H1 (cell line): ENCODE measurements around the gene CUL1. TPM values are rescaled to one million over a fixed set of nuclear protein-coding genes. Genes with fewer than 3 reads are reported as not detected.

ENCODE experiments used
- CTCF ChIA-PET: fragments of 300-600 bp; sonication (Branson Sonifier 250); formaldehyde crosslinking; loops from one replicate; lab custom pipeline; 2021; ENCODE audit not compliant: partially characterized antibody; lab: Charles Lee
- POLR2A ChIA-PET: fragments of 300-600 bp; sonication (Branson Sonifier 250); formaldehyde crosslinking; loops from one replicate; lab custom pipeline; 2021; ENCODE audit warnings: inconsistent platforms; ENCODE audit not compliant: partially characterized antibody; lab: Charles Lee
- DNase-seq, 2 experiments: peaks; one replicate each; pipeline versions ENCODE4 v3.0.0 to v3.0.0-alpha.2; 2010 to 2022; ENCODE audit warnings: low spot score in 2 of 2, low read depth in 1 of 2, mixed read lengths in 1 of 2
- FAIRE-seq: peaks from 2 replicates; lab custom pipeline; 2011; peaks lifted over from hg19 to GRCh38; lab: Jason Lieb, UNC
- H2AFZ ChIP-seq: 2 replicates; pipeline ENCODE4 v1.8.1; 2012; ENCODE audit warnings: low read length, inconsistent platforms
- H2AK5ac ChIP-seq: 2 replicates; pipeline ENCODE4 v1.6.1; 2013; ENCODE audit warnings: low read depth, low read length
- H2BK120ac ChIP-seq: replicated peaks from 2 replicates; pipeline ENCODE3; 2013; ENCODE audit warnings: low read depth, low read length, inconsistent platforms
- H2BK12ac ChIP-seq: 2 replicates; pipeline ENCODE4 v1.6.1; 2013; ENCODE audit warnings: low read depth, low read length
- H2BK15ac ChIP-seq: 2 replicates; pipeline ENCODE4 v1.6.1; 2013; ENCODE audit warnings: low read length
- H2BK20ac ChIP-seq: 2 replicates; pipeline ENCODE4 v1.6.1; 2013; ENCODE audit warnings: low read length
- H2BK5ac ChIP-seq: 2 replicates; pipeline ENCODE4 v1.6.1; 2013; ENCODE audit warnings: low read depth, low read length
- H3K14ac ChIP-seq: 2 replicates; pipeline ENCODE4 v1.6.1; 2013; ENCODE audit warnings: inconsistent platforms; ENCODE audit not compliant: insufficient read length
- H3K18ac ChIP-seq: 2 replicates; pipeline ENCODE4 v1.6.1; 2013; ENCODE audit warnings: low read length; ENCODE audit errors: extremely low read depth
- H3K23ac ChIP-seq: 2 replicates; pipeline ENCODE4 v1.6.1; 2013; ENCODE audit warnings: inconsistent platforms; ENCODE audit not compliant: insufficient read length
- H3K23me2 ChIP-seq: 2 replicates; pipeline ENCODE4 v1.6.1; 2013; ENCODE audit warnings: low read depth, low read length
- H3K27ac ChIP-seq: 2 replicates; pipeline ENCODE4 v1.6.1; 2011; ENCODE audit warnings: low read depth, low read length, inconsistent platforms
- H3K27me3 ChIP-seq, 4 experiments: replicated peaks in 1 of 4; 1 replicate in 1 of 4; 2 replicates in 3 of 4; pipeline versions ENCODE4 v1.6.1 to v1.8.1; 2011 to 2013; ENCODE audit warnings: low read length in 3 of 4, mild to moderate bottlenecking in 3 of 4, inconsistent platforms in 2 of 4, mixed read lengths in 2 of 4, moderate library complexity in 1 of 4; ENCODE audit not compliant: control insufficient read depth in 3 of 4, insufficient read depth in 3 of 4; ENCODE audit errors: extremely low read depth in 1 of 4
- H3K36me3 ChIP-seq, 4 experiments: 2 replicates each; pipeline versions ENCODE4 v1.6.1 to v1.8.1; 2011 to 2013; ENCODE audit warnings: mild to moderate bottlenecking in 4 of 4, low read length in 3 of 4, moderate library complexity in 2 of 4, control low read depth in 1 of 4, inconsistent platforms in 1 of 4; ENCODE audit not compliant: insufficient read depth in 4 of 4, control insufficient read depth in 2 of 4
- H3K4ac ChIP-seq: replicated peaks from 2 replicates; pipeline ENCODE3; 2013; ENCODE audit warnings: low read length, low read depth, mixed read lengths, inconsistent platforms; ENCODE audit not compliant: insufficient read length
- H3K4me1 ChIP-seq, 4 experiments: replicated peaks in 1 of 4; 1 replicate in 1 of 4; 2 replicates in 3 of 4; pipeline versions ENCODE4 v1.6.1 to v1.8.1; 2011 to 2013; ENCODE audit warnings: low read length in 3 of 4, inconsistent platforms in 2 of 4, mixed read lengths in 1 of 4; ENCODE audit not compliant: insufficient read depth in 4 of 4, control insufficient read depth in 3 of 4
- H3K4me2 ChIP-seq, 2 experiments: 2 replicates each; pipeline versions ENCODE4 v1.6.1 to v1.8.1; 2011 to 2013; ENCODE audit warnings: low read depth in 2 of 2, low read length in 2 of 2, control low read depth in 1 of 2, inconsistent platforms in 1 of 2, mild to moderate bottlenecking in 1 of 2; ENCODE audit not compliant: insufficient read depth in 1 of 2
- H3K4me3 ChIP-seq, 4 experiments: fragments of 200-600, 300-600 bp in 1 of 4; sonication (generic), shearing (Covaris generic), sonication (Bioruptor Twin) in 1 of 4; 2 replicates each; pipeline versions ENCODE4 v1.5.1 to v1.8.1; 2011 to 2016; ENCODE audit warnings: low read length in 4 of 4, low read depth in 3 of 4, control low read depth in 2 of 4, inconsistent platforms in 2 of 4, mild to moderate bottlenecking in 2 of 4, mixed read lengths in 1 of 4, moderate library complexity in 1 of 4; ENCODE audit not compliant: insufficient read depth in 2 of 4; ENCODE audit errors: extremely low read depth in 1 of 4
- H3K56ac ChIP-seq: replicated peaks from 2 replicates; pipeline ENCODE3; 2013; ENCODE audit warnings: low read depth, mild to moderate bottlenecking, mixed read lengths, low read length, inconsistent platforms; ENCODE audit not compliant: insufficient read length
- H3K79me1 ChIP-seq: 2 replicates; pipeline ENCODE4 v1.6.1; 2013; ENCODE audit warnings: low read depth, low read length, control low read depth
- H3K79me2 ChIP-seq, 2 experiments: 2 replicates each; pipeline versions ENCODE4 v1.6.1 to v1.8.1; 2012 to 2013; ENCODE audit warnings: low read length in 2 of 2, mild to moderate bottlenecking in 2 of 2, inconsistent platforms in 1 of 2; ENCODE audit not compliant: insufficient read depth in 2 of 2, control insufficient read depth in 1 of 2
- H3K9ac ChIP-seq, 4 experiments: replicated peaks in 1 of 4; 1 replicate in 1 of 4; 2 replicates in 3 of 4; pipeline versions ENCODE4 v1.6.1 to v1.8.1; 2011 to 2013; ENCODE audit warnings: low read depth in 3 of 4, low read length in 3 of 4, control low read depth in 2 of 4, mild to moderate bottlenecking in 2 of 4, moderate library complexity in 2 of 4, inconsistent platforms in 1 of 4; ENCODE audit errors: extremely low read depth in 1 of 4
- H3K9me3 ChIP-seq, 2 experiments: 2 replicates each; pipeline versions ENCODE4 v1.6.1 to v1.8.1; 2012 to 2013; ENCODE audit warnings: mild to moderate bottlenecking in 2 of 2, moderate library complexity in 2 of 2, control low read depth in 1 of 2, inconsistent platforms in 1 of 2, low read depth in 1 of 2, low read length in 1 of 2, mixed read lengths in 1 of 2; ENCODE audit not compliant: insufficient read depth in 2 of 2
- H4K20me1 ChIP-seq, 2 experiments: replicated peaks in 1 of 2; 2 replicates each; pipeline versions ENCODE3 to v1.8.1; 2011 to 2013; ENCODE audit warnings: inconsistent platforms in 2 of 2, low read length in 2 of 2, mild to moderate bottlenecking in 1 of 2; ENCODE audit not compliant: insufficient read depth in 2 of 2, control insufficient read depth in 1 of 2
- H4K5ac ChIP-seq: 2 replicates; pipeline ENCODE4 v1.6.1; 2013; ENCODE audit warnings: low read length, low read depth, mixed read lengths, inconsistent platforms; ENCODE audit not compliant: insufficient read length
- H4K8ac ChIP-seq: 2 replicates; pipeline ENCODE4 v1.8.0; 2013; ENCODE audit warnings: mild to moderate bottlenecking, moderate library complexity, low read length, inconsistent platforms; ENCODE audit not compliant: insufficient read depth; ENCODE audit errors: extremely low read depth
- H4K91ac ChIP-seq: replicated peaks from 2 replicates; pipeline ENCODE3; 2013; ENCODE audit warnings: low read length, mixed read lengths, inconsistent platforms; ENCODE audit not compliant: insufficient read length
- BCL11A ChIP-seq, 2 experiments: IDR thresholded peaks; one replicate each; pipeline ENCODE4 v1.6.1; 2011; ENCODE audit warnings: low read depth in 2 of 2, low read length in 2 of 2, mild to moderate bottlenecking in 2 of 2
- CHD2 ChIP-seq: IDR thresholded peaks from 2 replicates; pipeline ENCODE4 v1.6.1; 2012; ENCODE audit warnings: low read length, improper control_type of control experiment
- FOSL1 ChIP-seq: IDR thresholded peaks from 2 replicates; pipeline ENCODE4 v1.6.1; 2011; ENCODE audit warnings: mild to moderate bottlenecking, low read depth, low read length, moderate library complexity; ENCODE audit not compliant: insufficient read depth
- KDM1A ChIP-seq: fragments of 200-600, 300-600 bp; sonication (generic); IDR thresholded peaks from 2 replicates; pipeline ENCODE4 v1.7.1; 2016; ENCODE audit warnings: mild to moderate bottlenecking, low read length, borderline replicate concordance
- POLR2AphosphoS5 ChIP-seq: IDR thresholded peaks from 2 replicates; pipeline ENCODE4 v1.6.1; 2011; ENCODE audit warnings: low read depth, low read length
- WGBS, 2 experiments: shearing (Covaris generic) in 1 of 2; methylation state at CpG; one replicate each; pipeline versions ENCODE4 v1.1.6 to v1.1.7; 2013 to 2015; ENCODE audit warnings: low lambda C conversion rate in 2 of 2, mixed read lengths in 2 of 2, inconsistent platforms in 1 of 2, low coverage in 1 of 2, missing lambda C conversion rate in 1 of 2; ENCODE audit not compliant: insufficient replicate concordance in 2 of 2, insufficient coverage in 1 of 2, insufficient read length in 1 of 2; ENCODE audit errors: extremely low coverage in 1 of 2, missing lambda C conversion rate in 1 of 2; 5-methylcytosine and 5-hydroxymethylcytosine counted together
- polyA plus RNA-seq, 7 experiments: library from polyadenylated mRNA; depleted of rRNA in 3 of 7; stranded (reverse) in 5 of 7; unstranded in 2 of 7; fragments of >200 nt in 5 of 7; fragments of 200-250 nt in 2 of 7; gene quantifications; 1 replicate in 5 of 7; 2 replicates in 1 of 7; 4 replicates in 1 of 7; pipeline versions ENCODE4 v1.2.1 to v1.2.3, GENCODE V29; 2011 to 2013; ENCODE audit warnings: missing spikeins in 2 of 7, mixed read lengths in 2 of 7
- total RNA-seq: library from RNA; stranded (reverse); fragmentation: NEBNext Ultra II Directional; extraction: Animal tissue kit (Norgen Biotek cat#: 25700); gene quantifications from 2 replicates; pipeline ENCODE4 v1.2.1, GENCODE V29; 2021

CUL1 gene
- total and polyA plus RNA-seq, 2 of the 8 experiments (the other 6 are each of a cell fraction or from before 2014, with no cell fraction given), result 33.0 to 77.3 TPM

DNA sequence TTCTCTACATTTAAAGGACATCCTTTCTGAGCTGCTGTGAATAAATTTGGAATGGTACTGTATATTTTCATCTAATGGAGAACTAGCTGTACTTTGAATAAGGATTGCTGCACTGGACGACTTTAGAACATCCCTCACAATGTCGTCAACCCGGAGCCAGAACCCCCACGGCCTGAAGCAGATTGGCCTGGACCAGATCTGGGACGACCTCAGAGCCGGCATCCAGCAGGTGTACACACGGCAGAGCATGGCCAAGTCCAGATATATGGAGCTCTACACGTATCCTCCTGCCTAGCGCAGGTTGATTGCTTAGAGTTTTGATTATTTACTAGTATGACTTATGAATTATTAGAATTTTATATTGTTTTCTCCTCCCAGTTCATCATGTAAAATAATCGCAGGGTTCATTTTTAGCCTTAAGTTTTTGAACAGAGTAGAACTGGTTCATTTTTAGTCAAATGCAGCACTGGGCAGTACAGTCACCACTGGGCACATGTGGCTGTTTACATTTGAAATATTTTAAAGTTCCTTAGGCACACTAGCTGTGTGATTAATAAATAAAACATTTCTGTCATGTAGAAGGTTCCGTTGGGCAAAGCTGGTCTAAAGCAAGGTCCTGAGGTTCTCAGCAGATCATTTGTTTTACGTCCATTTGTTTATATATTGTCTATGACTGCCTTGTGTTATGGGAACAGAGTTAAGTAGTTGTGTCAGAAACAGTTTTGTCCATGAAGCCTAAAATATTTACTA lies 31.5 kb downstream of the CUL1 start:
- Histone ChIP-seq H2AFZ (no peak overlapping the region), H4K5ac (no peak overlapping the region), H3K9ac (no peak overlapping the region), H2BK5ac (no peak overlapping the region), H3K4me3 (no peak overlapping the region), H3K18ac (no peak overlapping the region), H3K79me2 (peaks cover 11 to 94% of the 10 kb centered on the region in 2 experiments), H3K56ac (no peak overlapping the region), H3K23ac (no peak overlapping the region), H4K20me1 (peaks cover 4 to 9% of the 10 kb centered on the region in 2 experiments), H4K8ac (peak overlapping the region; percentile 73; the same call in 1 of the 2 replicates), H3K14ac (no peak overlapping the region), H2BK120ac (no peak overlapping the region), H3K9me3 (no peaks in the 10 kb centered on the region), H3K23me2 (no peaks in the 10 kb centered on the region), H3K27me3 (no peaks in the 10 kb centered on the region), H3K27ac (no peak overlapping the region), H2BK12ac (no peak overlapping the region), H3K4me1 (peaks cover 0 to 4% (median 0%) of the 10 kb centered on the region in 4 experiments; a peak in 1 of 7 replicates), H4K91ac (no peak overlapping the region), H2BK20ac (no peak overlapping the region), H2AK5ac (no peak overlapping the region), H3K36me3 (peaks cover 4 to 44% (median 17%) of the 10 kb centered on the region in 4 experiments; a peak in 6 of 8 replicates), H2BK15ac (no peak overlapping the region), H3K4me2 (no peak overlapping the region), H3K4ac (no peak overlapping the region), H3K79me1 (peaks cover 4% of the 10 kb centered on the region)
- WGBS, 2 experiments, result 92% methylated on average over 12 of the region's 12 CpGs; no CpG with 5 or more reads in 1 of the 2 experiments
- ChIA-PET CTCF (interaction anchor here (0.6 to 5.0 kb wide), 5 partner anchors 9 to 293 kb away, joined by 3 to 26 read pairs (median 8); no protein-coding TSS in a partner anchor), POLR2A (no interaction called here)
- FAIRE-seq (no peak), DNase-seq (no peak)
- TF ChIP-seq BCL11A (IDR thresholded peaks at IDR 0.05; ENCODE audit: low read depth in 2 of 2, low read length in 2 of 2) (no peak), CHD2 (no peak), FOSL1 (no peak), KDM1A (no peak), POLR2AphosphoS5 (no peak)
